Ascending aorta (tissue), 2 donors: ENCODE results near the gene QKI. TPM values are rescaled to one million over a fixed set of nuclear protein-coding genes. Genes with fewer than 3 reads are reported as not detected.

Experiments
- DNase-seq, 2 donors: peaks; one replicate each; pipeline ENCODE4 v3.0.0-alpha.2; 2019; ENCODE audit warnings: low spot score in 2 of 2
- H3K27ac ChIP-seq, 2 donors: fragments of 200-600 bp; sonication (generic); one replicate each; pipeline ENCODE4 v1.5.1; 2016 to 2017; ENCODE audit warnings: mild to moderate bottlenecking in 1 of 2
- H3K27me3 ChIP-seq: fragments of 200-600 bp; sonication (generic); one replicate; pipeline ENCODE4 v1.5.1; 2017
- H3K36me3 ChIP-seq, 2 donors: fragments of 200-600 bp; sonication (generic); one replicate each; pipeline ENCODE4 v1.5.1; 2016
- H3K4me1 ChIP-seq, 2 donors: fragments of 200-600 bp; sonication (generic); one replicate each; pipeline ENCODE4 v1.5.1; 2016 to 2017; ENCODE audit warnings: mild to moderate bottlenecking in 1 of 2
- H3K4me3 ChIP-seq, 2 donors: fragments of 200-600 bp; sonication (generic); one replicate each; pipeline ENCODE4 v1.5.1; 2016 to 2017; ENCODE audit warnings: mild to moderate bottlenecking in 1 of 2
- H3K9me3 ChIP-seq, 2 donors: fragments of 200-600 bp; sonication (generic); one replicate each; pipeline ENCODE4 v1.5.1; 2016
- CTCF ChIP-seq, 3 experiments: fragments of 200-600 bp in 2 of 3; fragments of 450-650 bp in 1 of 3; sonication (generic) in 2 of 3; IDR thresholded peaks; one replicate each; pipeline ENCODE4 v1.5.1; 2016 to 2019; ENCODE audit warnings: antibody characterized with exemption in 3 of 3, mild to moderate bottlenecking in 1 of 3, moderate library complexity in 1 of 3
- intact Hi-C: fragments of 100-400 bp; cut with DNase I; formaldehyde crosslinking; loops from one replicate; pipeline ENCODE4 v1.15.1; 2023
- total RNA-seq: library from RNA; depleted of rRNA; stranded (reverse); fragments of >200 nt; gene quantifications from one replicate; pipeline ENCODE4 v1.1.0, GENCODE V29; 2016

QKI gene
- total RNA-seq, 1 donor from 2014 or later: 91.0 TPM

DNA sequence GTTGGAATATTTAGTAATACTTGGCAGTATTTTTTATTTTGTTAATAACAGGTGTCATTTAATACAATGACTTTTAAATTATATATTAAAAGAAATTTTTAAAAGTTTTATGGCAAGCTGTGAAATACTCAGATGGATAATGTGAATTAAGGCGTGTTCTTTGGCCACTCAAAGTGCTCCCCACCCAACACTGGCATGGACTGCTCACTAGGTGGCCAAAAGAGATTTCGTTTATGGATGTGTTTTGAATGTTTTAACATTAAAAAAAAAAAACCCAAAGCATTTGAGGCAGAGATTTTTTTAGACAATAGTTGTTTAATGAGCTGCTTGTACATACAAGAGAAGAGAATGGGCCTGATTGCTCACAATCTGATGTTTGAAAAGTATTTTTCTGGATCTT is 86.5 kb downstream of the QKI start:
- no peaks in the 10 kb centered on the region for H3K27me3 ChIP-seq
- H3K27ac ChIP-seq: no peak overlapping the region
- no peaks in the 10 kb centered on the region for H3K9me3 ChIP-seq
- H3K4me3 ChIP-seq: no peak overlapping the region
- TF ChIP-seq CTCF (IDR thresholded peaks at IDR 0.05): no peak
- DNase-seq: no peak
- no peaks in the 10 kb centered on the region for H3K4me1 ChIP-seq
- H3K36me3 ChIP-seq: no peaks in the 10 kb centered on the region
- intact Hi-C loops: no loop called here

- Histone ChIP-seq H3K4me3 (no peak overlapping the region), H3K27ac (no peak overlapping the region), H3K4me1 (no peaks in the 10 kb centered on the region)
Measured at GRCh38 chr6:163501439-163501838, 86.9 kb downstream of the QKI start.

GRCh38 chr6:163504984-163505640 is 90.6 kb downstream of the QKI start:
- DNase-seq: no peak
- Histone ChIP-seq H3K27ac (no peak overlapping the region), H3K36me3 (peaks cover 0 to 10% of the 10 kb centered on the region in 2 donors), H3K9me3 (peaks cover 8 to 21% of the 10 kb centered on the region in 2 donors), H3K4me3 (no peak overlapping the region), H3K4me1 (no peaks in the 10 kb centered on the region), H3K27me3 (no peaks in the 10 kb centered on the region)
- TF ChIP-seq CTCF (IDR thresholded peaks at IDR 0.05): no peak
- intact Hi-C loops: no loop called here

More at GRCh38 chr6:163501439-163501838, 86.9 kb downstream of the QKI start:
- TF ChIP-seq CTCF (IDR thresholded peaks at IDR 0.05): no peak
- peaks cover 0 to 1% of the 10 kb centered on the region in 2 donors for H3K36me3 ChIP-seq
- H3K27me3 ChIP-seq: no peaks in the 10 kb centered on the region
- no peaks in the 10 kb centered on the region for H3K9me3 ChIP-seq
- intact Hi-C loops: no loop called here
- no peak for DNase-seq

DNA sequence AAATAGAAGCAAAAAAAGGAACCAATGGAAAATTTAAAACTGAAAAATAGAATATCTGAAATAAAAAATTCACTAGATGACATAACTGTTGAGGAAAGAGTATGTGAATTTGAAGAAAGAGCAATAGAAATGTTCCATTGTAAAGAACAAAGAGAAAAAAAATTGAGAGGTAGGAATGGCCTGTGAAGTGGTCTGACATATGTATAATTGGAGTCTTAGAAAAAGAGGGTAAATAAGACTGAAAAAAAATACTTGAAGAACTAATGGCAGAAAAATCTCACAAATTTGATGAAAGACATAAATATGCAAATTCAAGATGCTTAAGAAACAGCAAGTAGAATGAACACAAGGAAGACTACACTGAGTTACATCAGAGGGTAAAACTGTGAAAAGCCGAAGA is 93.4 kb downstream of the QKI start:
- H3K27me3 ChIP-seq: no peaks in the 10 kb centered on the region
- no peak overlapping the region for H3K27ac ChIP-seq
- H3K36me3 ChIP-seq: peaks cover 0 to 10% of the 10 kb centered on the region in 2 donors
- DNase-seq: no peak
- intact Hi-C loops: no loop called here
- H3K9me3 ChIP-seq: peaks cover 8 to 21% of the 10 kb centered on the region in 2 donors
- H3K4me3 ChIP-seq: no peak overlapping the region
- H3K4me1 ChIP-seq: no peaks in the 10 kb centered on the region
- TF ChIP-seq CTCF (IDR thresholded peaks at IDR 0.05): no peak

GRCh38 chr6:163513003-163513402 is 98.5 kb downstream of the QKI start:
- no peak overlapping the region for H3K4me3 ChIP-seq
- no peak for DNase-seq
- no peak overlapping the region for H3K27ac ChIP-seq
- no peaks in the 10 kb centered on the region for H3K27me3 ChIP-seq
- no peak for TF ChIP-seq CTCF (IDR thresholded peaks at IDR 0.05)
- intact Hi-C loops: no loop called here
- no peaks in the 10 kb centered on the region for H3K4me1 ChIP-seq
- peaks cover 3 to 8% of the 10 kb centered on the region in 2 donors for H3K9me3 ChIP-seq
- H3K36me3 ChIP-seq: peaks cover 0 to 4% of the 10 kb centered on the region in 2 donors
